GM19438 (cell line): ENCODE data around the gene BRDT.
"Not testable (repeated sequence)": the region's sequence is repeated elsewhere in the genome, so short reads cannot be mapped to it uniquely, and the experiment has no call there.

ENCODE experiments used
- ATAC-seq: cut with Tn5 transposase; IDR thresholded peaks from one replicate; pipeline ENCODE4 v1.9.1; 2021; ENCODE audit warnings: low read depth; ENCODE audit not compliant: unreplicated experiment

Gene BRDT

GRCh38 chr1:91980663-91981062, 31.5 kb downstream of the BRDT start:
- ATAC-seq: no peak

GRCh38 chr1:91981996-91982609, 32.9 kb downstream of the BRDT start:
- no peak for ATAC-seq

GRCh38 chr1:91993256-91993655, 44.1 kb downstream of the BRDT start:
- no peak for ATAC-seq

- no peak for ATAC-seq
These were observed 48.5 kb downstream of the BRDT start for GRCh38 chr1:91997607-91998195.

- ATAC-seq: no peak
These were observed 54.9 kb downstream of the BRDT start for GRCh38 chr1:92004129-92004528.

GRCh38 chr1:92013923-92014322, 64.7 kb downstream of the BRDT start:
- ATAC-seq: no peak

GRCh38 chr1:92016720-92017316, 67.6 kb downstream of the BRDT start:
- ATAC-seq: no peak

GRCh38 chr1:92017656-92018055, 68.5 kb downstream of the BRDT start:
- ATAC-seq: no peak

GRCh38 chr1:92026042-92026441, 76.8 kb downstream of the BRDT start:
- not testable (repeated sequence) for ATAC-seq

GRCh38 chr1:92026806-92027205, 77.6 kb downstream of the BRDT start:
- ATAC-seq: no peak

GRCh38 chr1:92029241-92029922, 80.2 kb downstream of the BRDT start:
- ATAC-seq: no peak

GRCh38 chr1:92030656-92031107, 81.5 kb downstream of the BRDT start:
- no peak for ATAC-seq

GRCh38 chr1:92031281-92032110, 82.3 kb downstream of the BRDT start:
- ATAC-seq: no peak

- no peak for ATAC-seq
These were observed 88.2 kb downstream of the BRDT start for GRCh38 chr1:92037400-92037799.

GRCh38 chr1:92038695-92039346, 89.6 kb downstream of the BRDT start:
- ATAC-seq: no peak

- no peak for ATAC-seq
These were observed 91.8 kb downstream of the BRDT start for GRCh38 chr1:92040971-92041370.

- ATAC-seq: no peak
These were observed 94.4 kb downstream of the BRDT start for GRCh38 chr1:92043621-92044020.

GRCh38 chr1:92045766-92046495, 96.7 kb downstream of the BRDT start:
- ATAC-seq: no peak

- no peak for ATAC-seq
These were observed 102.7 kb downstream of the BRDT start for GRCh38 chr1:92051948-92052347.
